Erythroblast (primary cell): ENCODE measurements around the gene ANGPT4.

ENCODE experiments used
- GATA1 ChIP-seq: IDR thresholded peaks from 2 replicates; pipeline ENCODE4 v1.6.1; 2011; ENCODE audit warnings: low read depth, mild to moderate bottlenecking, control low read depth, low read length, moderate library complexity
- POLR2A ChIP-seq: IDR thresholded peaks from 2 replicates; pipeline ENCODE4 v1.6.1; 2011; ENCODE audit warnings: mild to moderate bottlenecking, low read length

- TF ChIP-seq POLR2A (no peak), GATA1 (no peak)
Observed at GRCh38 chr20:956330-956951, 40.3 kb upstream of the ANGPT4 start.
